SK-N-SH treated with all-trans-retinoic acid at 6 μM for 48 hours (cell line): ENCODE measurements around the gene CTNND2.

Source experiments
- ATAC-seq: fragments of 200-7000 bp; cut with Tn5 transposase; 3 replicates; pipeline ENCODE4 v1.9.1; 2020; ENCODE audit warnings: mild to moderate bottlenecking, moderate library complexity
- ARNTL ChIP-seq: fragments of 450-650 bp; formaldehyde crosslinking; IDR thresholded peaks from 2 replicates; pipeline ENCODE4 v1.5.0; 2020; ENCODE audit warnings: low read depth, mild to moderate bottlenecking, moderate library complexity, borderline replicate concordance
- BACH2 ChIP-seq: fragments of 250-450 bp; sonication (Bioruptor Pico); IDR thresholded peaks from 2 replicates; pipeline ENCODE4 v1.9.0; 2021; ENCODE audit warnings: mild to moderate bottlenecking, borderline replicate concordance
- CSDC2 ChIP-seq: fragments of 250-450 bp; sonication (Bioruptor Pico); IDR thresholded peaks from 2 replicates; pipeline ENCODE4 v1.5.0; 2020; ENCODE audit warnings: mild to moderate bottlenecking, moderate library complexity
- ESRRG ChIP-seq: fragments of 250-450 bp; sonication (Bioruptor Pico); IDR thresholded peaks from 2 replicates; pipeline ENCODE4 v1.6.1; 2021; ENCODE audit warnings: mild to moderate bottlenecking
- GLIS3 ChIP-seq: fragments of 250-450 bp; sonication (Bioruptor Pico); IDR thresholded peaks from 2 replicates; pipeline ENCODE4 v1.5.0; 2020; ENCODE audit warnings: mild to moderate bottlenecking, moderate library complexity
- ISL1 ChIP-seq: fragments of 250-450 bp; sonication (Bioruptor Pico); IDR thresholded peaks from 2 replicates; pipeline ENCODE4 v2.1.2; 2022; ENCODE audit warnings: mild to moderate bottlenecking, moderate library complexity
- OSR1 ChIP-seq: fragments of 250-450 bp; sonication (Bioruptor Pico); IDR thresholded peaks from 2 replicates; pipeline ENCODE4 v1.8.0; 2022; ENCODE audit warnings: moderate library complexity, mild to moderate bottlenecking, inconsistent platforms
- PPARA ChIP-seq: fragments of 250-450 bp; sonication (Bioruptor Pico); IDR thresholded peaks from 2 replicates; pipeline ENCODE4 v1.5.0; 2020; ENCODE audit warnings: mild to moderate bottlenecking, borderline replicate concordance
- RARB ChIP-seq: fragments of 250-450 bp; sonication (Bioruptor Pico); IDR thresholded peaks from 2 replicates; pipeline ENCODE4 v1.8.0; 2021; ENCODE audit warnings: mild to moderate bottlenecking, moderate library complexity
- SNAI2 ChIP-seq: fragments of 250-450 bp; sonication (Bioruptor Pico); IDR thresholded peaks from 2 replicates; pipeline ENCODE4 v1.5.0; 2020; ENCODE audit warnings: mild to moderate bottlenecking, moderate library complexity
- TCF4 ChIP-seq: fragments of 250-450 bp; sonication (Bioruptor Pico); IDR thresholded peaks from 2 replicates; pipeline ENCODE4 v1.8.0; 2021; ENCODE audit warnings: mild to moderate bottlenecking, moderate library complexity, borderline replicate concordance
- TOX ChIP-seq: fragments of 250-450 bp; sonication (Bioruptor Pico); IDR thresholded peaks from 2 replicates; pipeline ENCODE4 v1.8.0; 2021; ENCODE audit warnings: mild to moderate bottlenecking, moderate library complexity, borderline replicate concordance
- ZC3H10 ChIP-seq: fragments of 250-450 bp; sonication (Bioruptor Pico); IDR thresholded peaks from 2 replicates; pipeline ENCODE4 v1.5.1; 2021; ENCODE audit warnings: mild to moderate bottlenecking, moderate library complexity
- ZFP30 ChIP-seq: fragments of 450-650 bp; formaldehyde crosslinking; IDR thresholded peaks from 2 replicates; pipeline ENCODE4 v1.5.0; 2022; ENCODE audit warnings: mild to moderate bottlenecking, moderate library complexity
- ZNF70 ChIP-seq: fragments of 450-650 bp; formaldehyde crosslinking; IDR thresholded peaks from 2 replicates; pipeline ENCODE4 v1.5.0; 2020; ENCODE audit warnings: mild to moderate bottlenecking, moderate library complexity
- ZNF8 ChIP-seq: fragments of 450-650 bp; formaldehyde crosslinking; IDR thresholded peaks from 2 replicates; pipeline ENCODE4 v1.5.0; 2020; ENCODE audit warnings: mild to moderate bottlenecking, moderate library complexity
- TF ChIP-seq, protein P1 (sequence below): fragments of 250-450 bp; sonication (Bioruptor Pico); IDR thresholded peaks from 2 replicates; pipeline ENCODE4 v1.5.1; 2021; ENCODE audit warnings: mild to moderate bottlenecking, moderate library complexity
- TF ChIP-seq, protein P2 (sequence below): fragments of 250-450 bp; sonication (Bioruptor Pico); IDR thresholded peaks from 2 replicates; pipeline ENCODE4 v1.8.0; 2021; ENCODE audit warnings: low read depth, mild to moderate bottlenecking, moderate library complexity, borderline replicate concordance
- TF ChIP-seq, protein P3 (sequence below): fragments of 250-450 bp; sonication (Bioruptor Pico); IDR thresholded peaks from 2 replicates; pipeline ENCODE4 v1.5.1; 2020; ENCODE audit warnings: low read depth, mild to moderate bottlenecking, moderate library complexity
- TF ChIP-seq, protein P4 (sequence below): fragments of 250-450 bp; sonication (Bioruptor Pico); IDR thresholded peaks from 2 replicates; pipeline ENCODE4 v1.8.0; 2020; ENCODE audit warnings: mild to moderate bottlenecking, moderate library complexity, borderline replicate concordance
- TF ChIP-seq, protein P5 (sequence below): fragments of 250-450 bp; sonication (Bioruptor Pico); IDR thresholded peaks from 2 replicates; pipeline ENCODE4 v1.5.0; 2020; ENCODE audit warnings: mild to moderate bottlenecking, moderate library complexity

CTNND2 gene

DNA sequence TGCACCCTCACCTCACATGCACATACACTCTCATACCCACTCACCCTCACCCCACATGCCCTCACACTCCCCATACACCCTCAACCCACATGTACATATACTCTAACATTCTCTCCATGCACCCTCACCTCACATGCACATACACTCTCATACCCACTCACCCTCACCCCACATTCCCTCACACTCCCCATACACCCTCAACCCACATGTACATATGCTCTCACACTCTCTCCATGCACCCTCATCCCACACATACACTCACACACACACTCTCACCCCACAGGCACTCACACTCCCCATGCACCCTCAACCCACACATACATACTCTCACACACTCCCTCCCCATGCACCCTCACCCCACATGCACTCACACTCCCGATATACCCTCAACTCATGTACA is 593.0 kb downstream of the CTNND2 start (continued):
- TF ChIP-seq, protein P1, sequence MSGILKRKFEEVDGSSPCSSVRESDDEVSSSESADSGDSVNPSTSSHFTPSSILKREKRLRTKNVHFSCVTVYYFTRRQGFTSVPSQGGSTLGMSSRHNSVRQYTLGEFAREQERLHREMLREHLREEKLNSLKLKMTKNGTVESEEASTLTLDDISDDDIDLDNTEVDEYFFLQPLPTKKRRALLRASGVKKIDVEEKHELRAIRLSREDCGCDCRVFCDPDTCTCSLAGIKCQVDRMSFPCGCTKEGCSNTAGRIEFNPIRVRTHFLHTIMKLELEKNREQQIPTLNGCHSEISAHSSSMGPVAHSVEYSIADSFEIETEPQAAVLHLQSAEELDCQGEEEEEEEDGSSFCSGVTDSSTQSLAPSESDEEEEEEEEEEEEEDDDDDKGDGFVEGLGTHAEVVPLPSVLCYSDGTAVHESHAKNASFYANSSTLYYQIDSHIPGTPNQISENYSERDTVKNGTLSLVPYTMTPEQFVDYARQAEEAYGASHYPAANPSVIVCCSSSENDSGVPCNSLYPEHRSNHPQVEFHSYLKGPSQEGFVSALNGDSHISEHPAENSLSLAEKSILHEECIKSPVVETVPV (CRISPR knock-in tag): no peak
- no peak for TF ChIP-seq ESRRG (CRISPR knock-in tag)

DNA sequence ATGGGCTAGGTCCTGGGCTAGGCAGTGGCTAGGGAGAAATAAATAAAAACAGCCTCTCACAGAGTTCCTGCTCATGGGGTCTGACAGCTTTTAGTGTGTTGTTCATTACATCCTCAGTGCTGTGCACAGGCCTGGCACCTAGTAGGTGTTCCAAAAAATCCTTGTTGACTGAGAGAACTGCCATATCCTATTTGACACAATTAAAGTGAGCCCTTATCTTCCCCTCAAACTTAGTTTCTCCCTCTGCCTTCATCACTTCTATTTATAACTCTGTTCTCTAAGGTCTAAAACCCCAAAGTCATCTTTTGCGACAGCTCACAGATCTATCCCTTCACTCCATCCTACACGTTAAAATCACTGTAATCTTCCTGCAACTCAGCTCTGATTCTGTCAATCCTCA is 594.1 kb downstream of the CTNND2 start:
- no peak for ATAC-seq
- TF ChIP-seq ESRRG (CRISPR knock-in tag) (no peak), ISL1 (CRISPR knock-in tag) (no peak), ZNF70 (CRISPR knock-in tag) (no peak), ZC3H10 (CRISPR knock-in tag) (no peak), CSDC2 (CRISPR knock-in tag) (no peak), ARNTL (CRISPR knock-in tag) (no peak), GLIS3 (CRISPR knock-in tag) (no peak), RARB (no peak)
- TF ChIP-seq, protein P2, sequence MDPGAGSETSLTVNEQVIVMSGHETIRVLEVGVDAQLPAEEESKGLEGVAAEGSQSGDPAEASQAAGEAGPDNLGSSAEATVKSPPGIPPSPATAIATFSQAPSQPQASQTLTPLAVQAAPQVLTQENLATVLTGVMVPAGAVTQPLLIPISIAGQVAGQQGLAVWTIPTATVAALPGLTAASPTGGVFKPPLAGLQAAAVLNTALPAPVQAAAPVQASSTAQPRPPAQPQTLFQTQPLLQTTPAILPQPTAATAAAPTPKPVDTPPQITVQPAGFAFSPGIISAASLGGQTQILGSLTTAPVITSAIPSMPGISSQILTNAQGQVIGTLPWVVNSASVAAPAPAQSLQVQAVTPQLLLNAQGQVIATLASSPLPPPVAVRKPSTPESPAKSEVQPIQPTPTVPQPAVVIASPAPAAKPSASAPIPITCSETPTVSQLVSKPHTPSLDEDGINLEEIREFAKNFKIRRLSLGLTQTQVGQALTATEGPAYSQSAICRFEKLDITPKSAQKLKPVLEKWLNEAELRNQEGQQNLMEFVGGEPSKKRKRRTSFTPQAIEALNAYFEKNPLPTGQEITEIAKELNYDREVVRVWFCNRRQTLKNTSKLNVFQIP: no peak
- TF ChIP-seq, all 23 proteins: peak for 0

DNA sequence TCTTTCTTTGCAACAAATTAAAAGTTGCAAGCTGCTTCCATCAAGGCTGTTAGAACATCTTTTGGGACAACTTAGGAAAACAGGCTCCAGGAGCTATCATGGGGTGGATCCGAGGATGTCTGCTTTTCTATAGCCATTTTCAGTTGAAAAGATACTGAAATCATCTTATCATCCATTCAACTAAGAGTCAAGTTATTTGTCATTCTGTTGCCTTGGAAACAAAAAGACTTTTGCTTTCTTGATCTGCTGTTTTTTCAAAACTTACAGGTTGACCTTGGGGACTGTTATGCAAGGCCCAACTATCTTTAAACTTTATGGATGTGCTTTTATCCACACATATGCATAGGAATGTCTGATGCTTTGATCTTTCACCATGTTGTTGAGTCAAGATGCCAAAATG is 597.9 kb downstream of the CTNND2 start:
- no peak for TF ChIP-seq ZNF70 (CRISPR knock-in tag)
- no peak for TF ChIP-seq BACH2 (CRISPR knock-in tag)
- TF ChIP-seq TCF4 (CRISPR knock-in tag): no peak
- TF ChIP-seq, protein P3, sequence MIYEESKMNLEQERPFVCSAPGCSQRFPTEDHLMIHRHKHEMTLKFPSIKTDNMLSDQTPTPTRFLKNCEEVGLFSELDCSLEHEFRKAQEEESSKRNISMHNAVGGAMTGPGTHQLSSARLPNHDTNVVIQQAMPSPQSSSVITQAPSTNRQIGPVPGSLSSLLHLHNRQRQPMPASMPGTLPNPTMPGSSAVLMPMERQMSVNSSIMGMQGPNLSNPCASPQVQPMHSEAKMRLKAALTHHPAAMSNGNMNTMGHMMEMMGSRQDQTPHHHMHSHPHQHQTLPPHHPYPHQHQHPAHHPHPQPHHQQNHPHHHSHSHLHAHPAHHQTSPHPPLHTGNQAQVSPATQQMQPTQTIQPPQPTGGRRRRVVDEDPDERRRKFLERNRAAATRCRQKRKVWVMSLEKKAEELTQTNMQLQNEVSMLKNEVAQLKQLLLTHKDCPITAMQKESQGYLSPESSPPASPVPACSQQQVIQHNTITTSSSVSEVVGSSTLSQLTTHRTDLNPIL (CRISPR knock-in tag): no peak
- TF ChIP-seq, protein P2: no peak
- TF ChIP-seq, protein P4, sequence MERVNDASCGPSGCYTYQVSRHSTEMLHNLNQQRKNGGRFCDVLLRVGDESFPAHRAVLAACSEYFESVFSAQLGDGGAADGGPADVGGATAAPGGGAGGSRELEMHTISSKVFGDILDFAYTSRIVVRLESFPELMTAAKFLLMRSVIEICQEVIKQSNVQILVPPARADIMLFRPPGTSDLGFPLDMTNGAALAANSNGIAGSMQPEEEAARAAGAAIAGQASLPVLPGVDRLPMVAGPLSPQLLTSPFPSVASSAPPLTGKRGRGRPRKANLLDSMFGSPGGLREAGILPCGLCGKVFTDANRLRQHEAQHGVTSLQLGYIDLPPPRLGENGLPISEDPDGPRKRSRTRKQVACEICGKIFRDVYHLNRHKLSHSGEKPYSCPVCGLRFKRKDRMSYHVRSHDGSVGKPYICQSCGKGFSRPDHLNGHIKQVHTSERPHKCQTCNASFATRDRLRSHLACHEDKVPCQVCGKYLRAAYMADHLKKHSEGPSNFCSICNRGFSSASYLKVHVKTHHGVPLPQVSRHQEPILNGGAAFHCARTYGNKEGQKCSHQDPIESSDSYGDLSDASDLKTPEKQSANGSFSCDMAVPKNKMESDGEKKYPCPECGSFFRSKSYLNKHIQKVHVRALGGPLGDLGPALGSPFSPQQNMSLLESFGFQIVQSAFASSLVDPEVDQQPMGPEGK (CRISPR knock-in tag): no peak
- TF ChIP-seq, protein P5, sequence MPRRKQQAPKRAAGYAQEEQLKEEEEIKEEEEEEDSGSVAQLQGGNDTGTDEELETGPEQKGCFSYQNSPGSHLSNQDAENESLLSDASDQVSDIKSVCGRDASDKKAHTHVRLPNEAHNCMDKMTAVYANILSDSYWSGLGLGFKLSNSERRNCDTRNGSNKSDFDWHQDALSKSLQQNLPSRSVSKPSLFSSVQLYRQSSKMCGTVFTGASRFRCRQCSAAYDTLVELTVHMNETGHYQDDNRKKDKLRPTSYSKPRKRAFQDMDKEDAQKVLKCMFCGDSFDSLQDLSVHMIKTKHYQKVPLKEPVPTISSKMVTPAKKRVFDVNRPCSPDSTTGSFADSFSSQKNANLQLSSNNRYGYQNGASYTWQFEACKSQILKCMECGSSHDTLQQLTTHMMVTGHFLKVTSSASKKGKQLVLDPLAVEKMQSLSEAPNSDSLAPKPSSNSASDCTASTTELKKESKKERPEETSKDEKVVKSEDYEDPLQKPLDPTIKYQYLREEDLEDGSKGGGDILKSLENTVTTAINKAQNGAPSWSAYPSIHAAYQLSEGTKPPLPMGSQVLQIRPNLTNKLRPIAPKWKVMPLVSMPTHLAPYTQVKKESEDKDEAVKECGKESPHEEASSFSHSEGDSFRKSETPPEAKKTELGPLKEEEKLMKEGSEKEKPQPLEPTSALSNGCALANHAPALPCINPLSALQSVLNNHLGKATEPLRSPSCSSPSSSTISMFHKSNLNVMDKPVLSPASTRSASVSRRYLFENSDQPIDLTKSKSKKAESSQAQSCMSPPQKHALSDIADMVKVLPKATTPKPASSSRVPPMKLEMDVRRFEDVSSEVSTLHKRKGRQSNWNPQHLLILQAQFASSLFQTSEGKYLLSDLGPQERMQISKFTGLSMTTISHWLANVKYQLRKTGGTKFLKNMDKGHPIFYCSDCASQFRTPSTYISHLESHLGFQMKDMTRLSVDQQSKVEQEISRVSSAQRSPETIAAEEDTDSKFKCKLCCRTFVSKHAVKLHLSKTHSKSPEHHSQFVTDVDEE (CRISPR knock-in tag): no peak
- no peak for TF ChIP-seq RARB
- no peak for TF ChIP-seq OSR1 (CRISPR knock-in tag)
- no peak for TF ChIP-seq TOX (CRISPR knock-in tag)
- no peak for TF ChIP-seq SNAI2 (CRISPR knock-in tag)
- TF ChIP-seq ZFP30: no peak
- no peak for TF ChIP-seq ESRRG (CRISPR knock-in tag)
- no peak for TF ChIP-seq PPARA (CRISPR knock-in tag)
- no peak for TF ChIP-seq ISL1 (CRISPR knock-in tag)
- TF ChIP-seq ZNF8 (CRISPR knock-in tag): no peak
- no peak for TF ChIP-seq ARNTL (CRISPR knock-in tag)
- TF ChIP-seq, protein P1 (CRISPR knock-in tag): no peak
- no peak for TF ChIP-seq CSDC2 (CRISPR knock-in tag)
- ATAC-seq: no peak
